GM12875 (cell line): ENCODE data around the gene MAGI2.

Source experiments
- H3K4me3 ChIP-seq: one replicate; pipeline ENCODE4 v1.5.1; 2011; ENCODE audit warnings: low read depth, low read length, control low read depth
- TF ChIP-seq, protein P1 (sequence below): IDR thresholded peaks from 2 replicates; pipeline ENCODE4 v1.5.1; 2011; ENCODE audit warnings: low read depth, mild to moderate bottlenecking, control low read depth, inconsistent platforms, low read length, moderate library complexity, borderline replicate concordance; ENCODE audit not compliant: insufficient read depth

Gene MAGI2

DNA sequence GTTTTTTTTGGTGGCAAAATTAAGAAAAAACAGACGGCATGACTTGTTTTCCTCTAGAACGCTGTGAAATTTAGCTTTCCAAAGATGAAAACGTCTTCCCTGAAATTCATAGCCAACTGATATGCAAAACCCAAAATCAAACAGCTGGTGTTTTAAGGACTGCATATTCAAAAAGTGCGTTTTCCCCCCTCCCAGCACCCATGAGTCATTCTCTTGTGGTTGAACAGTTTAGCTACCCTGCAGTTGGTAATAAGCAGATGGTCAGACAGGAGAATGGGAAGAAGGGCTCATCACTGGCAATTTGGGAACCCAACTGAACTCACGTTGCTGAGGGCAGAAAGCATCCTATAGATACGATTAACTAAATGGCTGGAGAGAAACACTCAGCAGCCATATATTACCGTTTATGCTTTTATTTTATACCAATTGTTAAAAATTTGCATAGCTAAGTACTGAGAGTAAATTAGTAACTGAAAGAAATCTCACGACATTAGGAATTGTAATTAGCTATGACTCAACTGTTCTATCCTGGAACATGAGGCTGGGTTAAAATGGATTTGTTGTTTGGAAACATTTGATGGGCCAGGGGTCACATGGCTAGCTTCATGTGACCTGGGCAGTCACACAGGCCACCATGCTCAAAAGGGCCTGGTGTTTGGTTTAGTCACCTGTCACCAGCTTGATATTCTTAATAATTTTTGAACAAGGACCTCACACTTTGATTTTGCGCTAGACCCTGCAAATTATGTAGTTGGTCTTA, 1311.8 kb downstream of the MAGI2 start:
- no peak overlapping the region for H3K4me3 ChIP-seq
- TF ChIP-seq, protein P1, sequence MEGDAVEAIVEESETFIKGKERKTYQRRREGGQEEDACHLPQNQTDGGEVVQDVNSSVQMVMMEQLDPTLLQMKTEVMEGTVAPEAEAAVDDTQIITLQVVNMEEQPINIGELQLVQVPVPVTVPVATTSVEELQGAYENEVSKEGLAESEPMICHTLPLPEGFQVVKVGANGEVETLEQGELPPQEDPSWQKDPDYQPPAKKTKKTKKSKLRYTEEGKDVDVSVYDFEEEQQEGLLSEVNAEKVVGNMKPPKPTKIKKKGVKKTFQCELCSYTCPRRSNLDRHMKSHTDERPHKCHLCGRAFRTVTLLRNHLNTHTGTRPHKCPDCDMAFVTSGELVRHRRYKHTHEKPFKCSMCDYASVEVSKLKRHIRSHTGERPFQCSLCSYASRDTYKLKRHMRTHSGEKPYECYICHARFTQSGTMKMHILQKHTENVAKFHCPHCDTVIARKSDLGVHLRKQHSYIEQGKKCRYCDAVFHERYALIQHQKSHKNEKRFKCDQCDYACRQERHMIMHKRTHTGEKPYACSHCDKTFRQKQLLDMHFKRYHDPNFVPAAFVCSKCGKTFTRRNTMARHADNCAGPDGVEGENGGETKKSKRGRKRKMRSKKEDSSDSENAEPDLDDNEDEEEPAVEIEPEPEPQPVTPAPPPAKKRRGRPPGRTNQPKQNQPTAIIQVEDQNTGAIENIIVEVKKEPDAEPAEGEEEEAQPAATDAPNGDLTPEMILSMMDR = no peak

DNA sequence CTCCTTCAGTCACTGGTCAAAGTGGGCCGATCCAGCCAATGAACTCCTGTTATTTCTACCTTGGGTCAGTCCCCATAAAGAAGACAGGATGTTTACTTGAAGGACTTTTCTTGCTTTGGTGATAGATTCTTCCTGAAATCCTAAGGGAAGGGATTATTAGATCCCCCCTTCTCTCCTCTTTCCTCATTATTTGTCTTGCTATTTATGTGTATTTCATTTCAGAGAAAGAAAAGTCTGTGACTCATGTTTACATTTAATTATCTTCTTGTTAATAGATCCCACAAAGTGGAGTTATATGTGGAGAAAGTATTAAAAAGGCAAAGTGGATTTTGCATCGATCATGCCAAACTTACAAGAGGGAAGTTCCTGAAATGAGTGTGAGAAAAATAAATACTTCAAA, 1313.4 kb downstream of the MAGI2 start:
- TF ChIP-seq, protein P1 = no peak
- H3K4me3 ChIP-seq = no peak overlapping the region

DNA sequence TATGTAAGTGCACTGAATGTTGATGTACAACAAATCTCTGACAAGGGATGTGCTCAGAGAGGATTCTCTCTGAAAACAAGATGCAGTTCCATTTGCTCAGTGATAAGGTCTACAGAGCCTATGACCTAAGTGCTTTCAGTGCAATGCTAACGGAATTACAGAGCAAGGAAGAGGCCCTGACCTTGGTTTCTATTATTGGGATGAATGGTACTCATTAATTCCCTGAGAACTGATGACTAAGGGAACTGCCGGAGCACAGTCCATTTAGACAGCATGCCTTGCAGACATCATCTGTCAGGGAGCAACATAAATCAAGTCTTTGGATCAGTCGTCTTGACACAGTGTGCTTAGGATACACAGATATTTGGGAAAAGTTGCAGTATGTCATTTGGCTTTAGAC, 1314.1 kb downstream of the MAGI2 start:
- TF ChIP-seq, protein P1 = no peak
- H3K4me3 ChIP-seq = no peak overlapping the region

DNA sequence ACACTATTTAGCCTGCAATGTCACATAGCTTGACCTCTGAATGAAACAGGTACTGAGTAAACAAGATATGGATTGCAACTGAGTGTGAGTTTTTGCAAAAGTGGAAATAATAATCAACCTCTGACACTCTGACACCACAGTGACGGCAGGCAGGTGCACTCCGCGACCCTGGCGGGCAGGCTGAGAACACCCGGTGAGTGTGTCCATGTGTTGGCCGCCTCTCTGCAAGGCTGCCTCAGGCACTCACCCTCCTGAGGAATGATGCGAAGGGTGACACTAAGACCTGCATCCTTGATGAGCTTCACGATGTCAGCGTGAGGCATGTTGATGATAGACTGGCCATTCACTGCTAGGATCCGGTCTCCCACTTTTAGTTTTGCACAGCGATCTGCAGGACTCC, 1318.7 kb downstream of the MAGI2 start:
- TF ChIP-seq, protein P1 = no peak
- H3K4me3 ChIP-seq = no peak overlapping the region

DNA sequence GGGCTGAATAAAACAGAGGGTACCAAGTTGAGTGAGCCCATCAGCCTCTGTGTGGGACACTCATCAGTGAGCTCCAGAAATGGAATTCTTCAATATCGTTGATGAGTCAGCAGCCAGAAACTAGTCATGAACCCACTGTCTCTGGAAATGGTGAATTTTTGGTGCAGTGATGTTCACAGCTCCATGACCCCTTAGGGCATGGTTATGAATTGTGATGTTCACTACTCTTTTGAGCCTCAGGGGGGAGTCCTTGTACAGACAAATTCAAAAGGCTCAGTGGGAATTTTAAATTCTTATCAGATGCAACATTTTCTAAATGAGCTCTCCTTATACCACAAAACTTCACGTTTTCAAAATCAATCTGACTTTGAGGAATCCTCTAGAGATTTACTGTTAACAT, 1319.2 kb downstream of the MAGI2 start:
- no peak overlapping the region for H3K4me3 ChIP-seq
- TF ChIP-seq, protein P1 = peak; percentile 42; the same call in 1 of the 2 replicates

DNA sequence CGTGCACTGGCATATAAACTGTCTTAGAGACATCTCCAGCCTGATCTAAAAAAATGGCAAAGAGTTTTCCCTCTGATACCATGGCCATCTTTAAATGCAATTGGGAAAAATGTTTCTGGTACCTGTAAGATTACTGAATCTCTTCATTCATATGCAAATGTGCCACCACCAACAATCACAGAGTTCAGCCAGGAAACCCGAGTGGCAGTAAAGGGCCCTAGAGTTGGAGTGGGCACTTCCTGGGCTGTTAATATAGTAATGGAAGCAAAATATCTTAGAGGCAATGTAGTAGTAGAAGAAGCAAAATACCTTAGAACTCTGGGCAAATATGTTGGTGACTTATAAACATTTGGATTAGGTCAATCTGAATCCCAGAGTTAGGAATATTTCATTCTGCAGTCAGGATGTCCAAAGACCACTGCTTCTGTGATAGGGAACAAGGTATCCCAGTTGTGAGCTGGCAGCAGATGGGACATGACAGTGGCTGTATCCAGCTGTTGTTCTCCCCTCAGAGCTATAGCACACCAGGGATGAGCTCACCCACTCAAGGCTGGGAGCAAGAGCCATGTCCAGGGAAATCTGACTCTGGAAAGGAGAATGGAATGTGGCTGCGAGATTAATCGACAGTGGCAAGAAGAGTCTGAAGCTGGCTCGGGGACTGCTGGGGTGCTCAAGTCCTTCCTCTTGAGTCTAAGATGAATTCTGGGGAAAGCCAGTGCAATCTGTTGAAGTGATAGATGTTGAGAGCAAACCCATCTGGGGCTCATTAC, 1322.8 kb downstream of the MAGI2 start:
- H3K4me3 ChIP-seq = no peak overlapping the region
- TF ChIP-seq, protein P1 = no peak
